ENCODE results near the gene DDX60. TPM values are rescaled to one million over a fixed set of nuclear protein-coding genes. Genes with fewer than 3 reads are reported as not detected.

Gene DDX60
- total RNA-seq, 1 experiment from 2014 or later = 12.2 TPM

DNA sequence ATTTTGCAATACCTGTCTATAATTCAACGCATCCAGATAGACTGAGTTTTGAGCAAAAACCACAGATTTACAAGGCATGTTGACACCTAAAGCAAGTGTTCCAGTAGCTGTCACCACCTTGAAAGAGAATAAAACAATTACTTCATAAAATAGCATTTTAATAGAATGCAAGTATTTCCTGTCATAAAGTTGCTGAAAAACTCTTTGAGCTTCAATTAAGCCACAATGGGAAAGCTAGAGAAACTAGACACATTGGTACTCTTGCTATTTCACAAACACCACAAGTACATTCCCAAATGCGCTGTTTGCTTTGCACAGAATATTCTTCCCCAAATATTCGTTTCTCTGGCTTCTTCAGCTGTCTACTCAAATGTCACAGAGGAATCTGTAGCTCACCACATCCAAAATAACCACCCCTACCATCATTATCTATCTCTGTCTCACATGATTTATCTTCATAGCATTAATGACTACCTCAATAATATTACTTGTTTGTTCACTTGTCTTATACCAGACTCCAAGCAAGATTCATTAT, 70.3 kb downstream of the DDX60 start:
- no peak for TF ChIP-seq EZH2 (IDR thresholded peaks at IDR 0.05; ENCODE audit: low read depth)
- TF ChIP-seq, protein P1, sequence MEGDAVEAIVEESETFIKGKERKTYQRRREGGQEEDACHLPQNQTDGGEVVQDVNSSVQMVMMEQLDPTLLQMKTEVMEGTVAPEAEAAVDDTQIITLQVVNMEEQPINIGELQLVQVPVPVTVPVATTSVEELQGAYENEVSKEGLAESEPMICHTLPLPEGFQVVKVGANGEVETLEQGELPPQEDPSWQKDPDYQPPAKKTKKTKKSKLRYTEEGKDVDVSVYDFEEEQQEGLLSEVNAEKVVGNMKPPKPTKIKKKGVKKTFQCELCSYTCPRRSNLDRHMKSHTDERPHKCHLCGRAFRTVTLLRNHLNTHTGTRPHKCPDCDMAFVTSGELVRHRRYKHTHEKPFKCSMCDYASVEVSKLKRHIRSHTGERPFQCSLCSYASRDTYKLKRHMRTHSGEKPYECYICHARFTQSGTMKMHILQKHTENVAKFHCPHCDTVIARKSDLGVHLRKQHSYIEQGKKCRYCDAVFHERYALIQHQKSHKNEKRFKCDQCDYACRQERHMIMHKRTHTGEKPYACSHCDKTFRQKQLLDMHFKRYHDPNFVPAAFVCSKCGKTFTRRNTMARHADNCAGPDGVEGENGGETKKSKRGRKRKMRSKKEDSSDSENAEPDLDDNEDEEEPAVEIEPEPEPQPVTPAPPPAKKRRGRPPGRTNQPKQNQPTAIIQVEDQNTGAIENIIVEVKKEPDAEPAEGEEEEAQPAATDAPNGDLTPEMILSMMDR (conservative IDR thresholded peaks at IDR 0.05) = no peak
- no peaks in the 10 kb centered on the region for H3K4me1 ChIP-seq (replicated peaks; ENCODE audit: insufficient read depth)
- no peaks in the 10 kb centered on the region for H3F3A ChIP-seq (ENCODE audit: insufficient read depth, low read depth)
- no peak overlapping the region for H3K27ac ChIP-seq
- intact Hi-C loops (cut with micrococcal nuclease; ENCODE audit: unreplicated experiment) = no loop called here
- no peaks in the 10 kb centered on the region for H3K79me2 ChIP-seq (ENCODE audit: low read depth)
- H3K4me2 ChIP-seq = no peak overlapping the region
- no peak for DNase-seq
- no peaks in the 10 kb centered on the region for H3K27me3 ChIP-seq (ENCODE audit: insufficient read depth, low read depth)
- no peak overlapping the region for H2AFZ ChIP-seq
- no peak overlapping the region for H3K4me3 ChIP-seq
- POLR2A ChIA-PET (ENCODE audit: unreplicated experiment) = no interaction called here
- BruUV-seq (replicated peaks) = no TSS peak
- H4K20me1 ChIP-seq (ENCODE audit: insufficient read depth) = no peaks in the 10 kb centered on the region
- no peaks in the 10 kb centered on the region for H3K36me3 ChIP-seq (ENCODE audit: low read depth)
- CTCF ChIA-PET = no interaction called here
- no peaks in the 10 kb centered on the region for H3K9me2 ChIP-seq (ENCODE audit: insufficient read depth)
- no peaks in the 10 kb centered on the region for H3K9me3 ChIP-seq (ENCODE audit: insufficient read depth, low read depth)

DNA sequence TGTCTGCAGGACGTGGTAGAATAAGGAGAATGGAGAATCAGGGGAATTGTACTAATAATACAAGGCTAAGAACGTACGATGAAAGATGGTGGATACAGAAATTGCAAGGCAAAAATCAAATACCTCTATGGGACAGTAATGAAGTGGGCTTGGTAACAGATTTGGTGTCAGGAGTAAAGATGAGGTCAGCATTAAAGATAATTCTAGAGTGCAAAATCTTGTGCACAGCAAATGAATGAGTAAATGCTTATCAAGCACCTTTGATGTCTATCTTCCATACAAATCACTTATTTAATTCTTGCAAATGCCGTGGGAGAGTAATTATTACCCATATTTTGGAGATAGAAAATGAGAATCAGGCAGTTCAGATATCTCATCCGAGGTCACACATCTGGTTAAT, 70.9 kb downstream of the DDX60 start:
- H3K4me1 ChIP-seq (replicated peaks; ENCODE audit: insufficient read depth) = no peaks in the 10 kb centered on the region
- no peak overlapping the region for H2AFZ ChIP-seq
- ChIA-PET POLR2A (ENCODE audit: unreplicated experiment) (no interaction called here), CTCF (no interaction called here)
- H3K27me3 ChIP-seq (ENCODE audit: insufficient read depth, low read depth) = no peaks in the 10 kb centered on the region
- H4K20me1 ChIP-seq (ENCODE audit: insufficient read depth) = no peaks in the 10 kb centered on the region
- H3K9me3 ChIP-seq (ENCODE audit: insufficient read depth, low read depth) = no peaks in the 10 kb centered on the region
- H3K36me3 ChIP-seq (ENCODE audit: low read depth) = no peaks in the 10 kb centered on the region
- TF ChIP-seq, protein P1 (conservative IDR thresholded peaks at IDR 0.05) = no peak
- no peak for TF ChIP-seq EZH2 (IDR thresholded peaks at IDR 0.05; ENCODE audit: low read depth)
- DNase-seq = no peak
- intact Hi-C loops (cut with micrococcal nuclease; ENCODE audit: unreplicated experiment) = no loop called here
- no TSS peak for BruUV-seq (replicated peaks)
- no peaks in the 10 kb centered on the region for H3K9me2 ChIP-seq (ENCODE audit: insufficient read depth)
- no peak overlapping the region for H3K4me2 ChIP-seq
- no peak overlapping the region for H3K27ac ChIP-seq
- no peaks in the 10 kb centered on the region for H3K79me2 ChIP-seq (ENCODE audit: low read depth)
- no peaks in the 10 kb centered on the region for H3F3A ChIP-seq (ENCODE audit: insufficient read depth, low read depth)
- H3K4me3 ChIP-seq = no peak overlapping the region

DNA sequence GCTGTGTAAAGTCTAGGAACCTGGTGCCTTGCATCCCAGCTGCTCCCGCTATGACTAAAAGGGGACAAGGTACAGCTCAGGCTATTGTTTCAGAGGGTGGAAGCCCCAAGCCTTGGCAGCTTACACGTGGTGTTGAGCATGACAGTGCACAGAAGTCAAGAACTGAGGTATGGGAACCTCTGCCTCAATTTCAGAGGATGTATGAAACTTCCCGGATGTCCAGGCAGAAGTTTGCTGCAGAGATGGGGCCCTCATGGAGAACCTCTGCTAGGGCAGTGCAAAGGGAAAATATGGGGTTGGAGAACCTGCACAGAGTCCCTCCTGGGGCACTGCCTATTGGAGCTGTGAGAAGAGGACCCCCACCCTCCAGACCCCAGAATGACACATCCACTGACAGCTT, 76.6 kb downstream of the DDX60 start:
- no TSS peak for BruUV-seq (replicated peaks)
- Histone ChIP-seq H3K4me3 (no peak overlapping the region), H2AFZ (no peak overlapping the region), H3K36me3 (ENCODE audit: low read depth) (no peaks in the 10 kb centered on the region), H3K27me3 (ENCODE audit: insufficient read depth, low read depth) (no peaks in the 10 kb centered on the region), H3K4me1 (replicated peaks; ENCODE audit: insufficient read depth) (no peaks in the 10 kb centered on the region), H4K20me1 (ENCODE audit: insufficient read depth) (no peaks in the 10 kb centered on the region), H3K4me2 (no peak overlapping the region), H3K9me2 (ENCODE audit: insufficient read depth) (no peaks in the 10 kb centered on the region), H3K9me3 (ENCODE audit: insufficient read depth, low read depth) (no peaks in the 10 kb centered on the region; the same call in 1 of the 2 replicates), H3K79me2 (ENCODE audit: low read depth) (no peaks in the 10 kb centered on the region), H3F3A (ENCODE audit: insufficient read depth, low read depth) (no peaks in the 10 kb centered on the region), H3K27ac (no peak overlapping the region)
- POLR2A ChIA-PET (ENCODE audit: unreplicated experiment) = no interaction called here
- DNase-seq = no peak
- no peak for TF ChIP-seq EZH2 (IDR thresholded peaks at IDR 0.05; ENCODE audit: low read depth)
- TF ChIP-seq, protein P1 (conservative IDR thresholded peaks at IDR 0.05) = no peak
- intact Hi-C loops (cut with micrococcal nuclease; ENCODE audit: unreplicated experiment) = no loop called here
- CTCF ChIA-PET = no interaction called here

Data from PC-9 (cell line).